ENCODE measurements around the gene SEMA3A.

Gene SEMA3A

GRCh38 chr7:84199216-84199615 is 4.6 kb upstream of the SEMA3A start:
- DNase-seq (ENCODE audit: low read depth) = no peak
- no peak overlapping the region for H3K4me3 ChIP-seq (ENCODE audit: low read length)
- TF ChIP-seq, protein P1, sequence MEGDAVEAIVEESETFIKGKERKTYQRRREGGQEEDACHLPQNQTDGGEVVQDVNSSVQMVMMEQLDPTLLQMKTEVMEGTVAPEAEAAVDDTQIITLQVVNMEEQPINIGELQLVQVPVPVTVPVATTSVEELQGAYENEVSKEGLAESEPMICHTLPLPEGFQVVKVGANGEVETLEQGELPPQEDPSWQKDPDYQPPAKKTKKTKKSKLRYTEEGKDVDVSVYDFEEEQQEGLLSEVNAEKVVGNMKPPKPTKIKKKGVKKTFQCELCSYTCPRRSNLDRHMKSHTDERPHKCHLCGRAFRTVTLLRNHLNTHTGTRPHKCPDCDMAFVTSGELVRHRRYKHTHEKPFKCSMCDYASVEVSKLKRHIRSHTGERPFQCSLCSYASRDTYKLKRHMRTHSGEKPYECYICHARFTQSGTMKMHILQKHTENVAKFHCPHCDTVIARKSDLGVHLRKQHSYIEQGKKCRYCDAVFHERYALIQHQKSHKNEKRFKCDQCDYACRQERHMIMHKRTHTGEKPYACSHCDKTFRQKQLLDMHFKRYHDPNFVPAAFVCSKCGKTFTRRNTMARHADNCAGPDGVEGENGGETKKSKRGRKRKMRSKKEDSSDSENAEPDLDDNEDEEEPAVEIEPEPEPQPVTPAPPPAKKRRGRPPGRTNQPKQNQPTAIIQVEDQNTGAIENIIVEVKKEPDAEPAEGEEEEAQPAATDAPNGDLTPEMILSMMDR (conservative IDR thresholded peaks at IDR 0.05; ENCODE audit: low read depth, low read length) = no peak

GRCh38 chr7:84196084-84196503 is 1.5 kb upstream of the SEMA3A start:
- TF ChIP-seq, protein P1 (conservative IDR thresholded peaks at IDR 0.05; ENCODE audit: low read depth, low read length) = no peak
- H3K4me3 ChIP-seq (ENCODE audit: low read length) = peak overlapping the region; percentile 77
- no peak for DNase-seq (ENCODE audit: low read depth)

DNA sequence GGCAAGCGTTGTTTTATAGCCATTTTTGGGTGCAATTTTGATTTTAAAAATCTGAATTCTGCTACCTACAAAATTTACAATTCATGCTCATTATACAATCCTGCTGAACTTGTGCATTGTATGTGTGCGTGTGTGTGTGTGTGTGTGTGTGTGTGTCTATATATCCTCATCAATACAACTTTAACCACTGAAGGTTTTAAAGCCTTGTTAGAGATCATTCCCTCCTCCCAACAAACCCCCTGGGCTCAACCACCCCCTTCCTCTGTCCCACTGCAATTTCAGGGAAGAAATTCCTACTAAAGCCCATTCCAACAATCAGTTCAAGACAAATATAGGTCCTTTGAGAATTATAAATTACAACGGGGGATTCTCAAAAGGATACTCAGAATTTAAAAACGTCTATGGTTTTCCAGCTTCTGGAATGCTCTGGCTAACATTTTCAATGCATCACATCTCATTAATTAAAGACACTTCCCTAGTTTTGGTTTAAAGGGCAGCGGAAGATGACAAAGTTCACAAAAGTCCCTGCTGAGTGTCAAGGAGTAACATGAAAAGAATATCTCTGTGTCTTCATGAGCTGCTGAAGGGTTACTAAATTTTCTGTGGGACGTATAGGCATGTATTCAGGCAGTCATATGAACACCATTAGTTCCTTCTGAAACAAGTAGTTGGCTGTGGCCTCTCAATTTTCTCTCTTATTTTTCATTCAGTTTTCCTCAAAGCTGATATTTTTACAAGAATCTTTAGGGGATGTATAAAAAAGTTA is 889 bp upstream of the SEMA3A start:
- H3K4me3 ChIP-seq (ENCODE audit: low read length) = peak overlapping the region; percentile 77
- no peak for DNase-seq (ENCODE audit: low read depth)
- TF ChIP-seq, protein P1 (conservative IDR thresholded peaks at IDR 0.05; ENCODE audit: low read depth, low read length) = no peak

DNA sequence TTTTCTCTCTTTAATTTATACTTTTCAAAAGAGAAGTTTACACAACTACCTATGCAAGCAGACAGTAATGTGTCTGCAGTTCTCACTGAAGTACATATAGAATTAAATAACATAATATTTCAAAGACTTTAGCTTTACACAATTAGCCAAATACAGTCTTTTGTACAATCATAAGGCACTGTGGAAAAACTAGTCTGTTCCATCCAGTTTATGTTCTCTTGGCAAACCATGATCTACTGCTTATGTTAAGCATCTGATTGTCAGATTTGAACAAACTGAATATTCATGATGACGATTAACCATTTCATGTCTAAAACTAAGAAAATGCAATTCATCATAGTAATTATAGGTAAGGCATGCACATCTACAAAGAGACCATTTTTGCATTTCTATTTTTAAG is 842 bp downstream of the SEMA3A start:
- TF ChIP-seq, protein P1 (conservative IDR thresholded peaks at IDR 0.05; ENCODE audit: low read depth, low read length) = no peak
- peak overlapping the region; percentile 77 for H3K4me3 ChIP-seq (ENCODE audit: low read length)
- DNase-seq (ENCODE audit: low read depth) = no peak

GRCh38 chr7:84191842-84192241 is 2.7 kb downstream of the SEMA3A start:
- peak overlapping the region; percentile 77 for H3K4me3 ChIP-seq (ENCODE audit: low read length)
- TF ChIP-seq, protein P1 (conservative IDR thresholded peaks at IDR 0.05; ENCODE audit: low read depth, low read length) = no peak
- DNase-seq (ENCODE audit: low read depth) = peak; percentile 56

- H3K4me3 ChIP-seq (ENCODE audit: low read length) = peak overlapping the region; percentile 77
- no peak for DNase-seq (ENCODE audit: low read depth)
- TF ChIP-seq, protein P1 (conservative IDR thresholded peaks at IDR 0.05; ENCODE audit: low read depth, low read length) = no peak
Measured at GRCh38 chr7:84191261-84191660, 3.3 kb downstream of the SEMA3A start.

Measured in retinal pigment epithelial cell (primary cell).